Measurements from ENCODE around the gene THAP8. TPM values are rescaled to one million over a fixed set of nuclear protein-coding genes. Genes with fewer than 3 reads are reported as not detected.

Gene THAP8
- total and polyA plus RNA-seq, 2 of the 8 experiments (the other 6 are each of a cell fraction or from before 2014, with no cell fraction given), result 6.0 to 11.1 TPM

- Histone ChIP-seq H3K27me3 (replicated peaks in 1 of 4; ENCODE audit: control insufficient read depth in 3 of 4, extremely low read depth in 1 of 4, insufficient read depth in 3 of 4, low read length in 3 of 4) (peaks cover 0 to 16% (median 13%) of the 10 kb centered on the region in 4 experiments; a peak in 5 of 7 replicates), H2AK5ac (ENCODE audit: low read depth, low read length) (no peak overlapping the region), H2BK12ac (ENCODE audit: low read depth, low read length) (no peak overlapping the region), H3K9ac (replicated peaks in 1 of 4; ENCODE audit: extremely low read depth in 1 of 4, low read depth in 3 of 4, low read length in 3 of 4) (no peak overlapping the region), H3K4ac (replicated peaks; ENCODE audit: insufficient read length, low read depth, low read length) (no peak overlapping the region), H3K4me1 (replicated peaks in 1 of 4; ENCODE audit: control insufficient read depth in 3 of 4, insufficient read depth in 4 of 4, low read length in 3 of 4) (0 out of 7 replicates have a peak, but pooled peaks cover 0 to 4% (median 0%) of the 10 kb centered on the region in 4 experiments), H3K4me2 (ENCODE audit: insufficient read depth in 1 of 2, low read depth in 2 of 2, low read length in 2 of 2) (peak overlapping the region; percentile 54 to 70), H2BK120ac (replicated peaks; ENCODE audit: low read depth, low read length) (no peak overlapping the region), H2AFZ (ENCODE audit: low read length) (no peak overlapping the region; the same call in 1 of the 2 replicates), H4K91ac (replicated peaks; ENCODE audit: insufficient read length, low read length) (no peak overlapping the region), H4K8ac (ENCODE audit: extremely low read depth, insufficient read depth, low read length) (no peak overlapping the region), H2BK15ac (ENCODE audit: low read length) (no peak overlapping the region), H4K5ac (ENCODE audit: insufficient read length, low read depth, low read length) (no peak overlapping the region), H3K4me3 (ENCODE audit: extremely low read depth in 1 of 4, insufficient read depth in 2 of 4, low read depth in 3 of 4, low read length in 4 of 4) (peak overlapping the region; percentile 23 to 58 (median 33)), H3K9me3 (ENCODE audit: insufficient read depth in 2 of 2, low read depth in 1 of 2, low read length in 1 of 2) (no peaks in the 10 kb centered on the region; a peak in 1 of 4 replicates), H3K27ac (ENCODE audit: low read depth, low read length) (no peak overlapping the region), H3K14ac (ENCODE audit: insufficient read length) (no peak overlapping the region), H3K36me3 (ENCODE audit: control insufficient read depth in 2 of 4, insufficient read depth in 4 of 4, low read length in 3 of 4) (no peaks in the 10 kb centered on the region), H2BK20ac (ENCODE audit: low read length) (no peak overlapping the region), H3K79me1 (ENCODE audit: low read depth, low read length) (no peaks in the 10 kb centered on the region), H3K23me2 (ENCODE audit: low read depth, low read length) (peaks cover 4% of the 10 kb centered on the region; the same call in 1 of the 2 replicates), H3K23ac (ENCODE audit: insufficient read length) (no peak overlapping the region), H3K56ac (replicated peaks; ENCODE audit: insufficient read length, low read depth, low read length) (no peak overlapping the region), H4K20me1 (replicated peaks in 1 of 2; ENCODE audit: control insufficient read depth in 1 of 2, insufficient read depth in 2 of 2, low read length in 2 of 2) (no peaks in the 10 kb centered on the region), H3K79me2 (ENCODE audit: control insufficient read depth in 1 of 2, insufficient read depth in 2 of 2, low read length in 2 of 2) (no peaks in the 10 kb centered on the region), H3K18ac (ENCODE audit: extremely low read depth, low read length) (no peak overlapping the region), H2BK5ac (ENCODE audit: low read depth, low read length) (no peak overlapping the region)
- DNase-seq (ENCODE audit: low read depth in 1 of 2, low spot score in 2 of 2) (peak in 1 of 2 experiments; percentile 80), FAIRE-seq (no peak)
- 20% methylated on average over 26 of the region's 54 CpGs; no CpG with 5 or more reads in 1 of the 2 experiments for WGBS, 2 experiments (ENCODE audit: extremely low coverage in 1 of 2, insufficient coverage in 1 of 2, insufficient read length in 1 of 2, insufficient replicate concordance in 2 of 2, low coverage in 1 of 2, low lambda C conversion rate in 2 of 2, missing lambda C conversion rate in 1 of 2)
- CTCF ChIA-PET (ENCODE audit: partially characterized antibody), result interaction anchor here (1.1 to 3.0 kb wide), 4 partner anchors 9 to 175 kb away, joined by 3 to 15 read pairs (median 4); no protein-coding TSS in a partner anchor
- POLR2A ChIA-PET (ENCODE audit: partially characterized antibody), result interaction anchor here (1.6 kb wide), 1 partner anchor 9 kb away, joined by 5 read pairs; no protein-coding TSS in a partner anchor
- TF ChIP-seq MAX (IDR thresholded peaks at IDR 0.05), result peak; percentile 70
- TF ChIP-seq NANOG (IDR thresholded peaks at IDR 0.05; ENCODE audit: insufficient read depth, low read depth, low read length, poor library complexity, severe bottlenecking), result no peak
- peak in 1 of 2 experiments; percentile 39; a peak in 1 of 4 replicates for TF ChIP-seq HDAC2 (IDR thresholded peaks at IDR 0.05; ENCODE audit: borderline replicate concordance in 1 of 2, low read depth in 2 of 2, low read length in 2 of 2)
Measured at GRCh38 chr19:35986664-35987570, 67.2 kb downstream of the THAP8 start.

Measured in H1 (cell line).